Transverse colon (tissue), 4 donors: Measurements from ENCODE around the gene CFAP65.

Experiments
- EP300 ChIP-seq: sonication (generic); formaldehyde crosslinking; IDR thresholded peaks from one replicate; pipeline ENCODE4 v1.6.1; 2017; ENCODE audit warnings: antibody characterized with exemption, low read depth
- POLR2A ChIP-seq: fragments of 450-650 bp; IDR thresholded peaks from one replicate; pipeline ENCODE4 v1.6.1; 2016; ENCODE audit warnings: antibody characterized with exemption, mild to moderate bottlenecking, moderate library complexity
- POLR2AphosphoS5 ChIP-seq, 3 donors: sonication (generic); formaldehyde crosslinking; IDR thresholded peaks; one replicate each; pipeline ENCODE4 v1.6.1; 2016; ENCODE audit warnings: antibody characterized with exemption in 3 of 3
- TF ChIP-seq, protein P1 (sequence below), 5 experiments: fragments of 200-600 bp in 3 of 5; fragments of 450-650 bp in 2 of 5; sonication (generic) in 3 of 5; IDR thresholded peaks; 1 replicate in 2 of 5; 2 replicates in 3 of 5; pipeline ENCODE4 v1.5.1; 2016 to 2017; ENCODE audit warnings: antibody characterized with exemption in 5 of 5, inconsistent platforms in 3 of 5, mild to moderate bottlenecking in 2 of 5, moderate library complexity in 1 of 5

DNA sequence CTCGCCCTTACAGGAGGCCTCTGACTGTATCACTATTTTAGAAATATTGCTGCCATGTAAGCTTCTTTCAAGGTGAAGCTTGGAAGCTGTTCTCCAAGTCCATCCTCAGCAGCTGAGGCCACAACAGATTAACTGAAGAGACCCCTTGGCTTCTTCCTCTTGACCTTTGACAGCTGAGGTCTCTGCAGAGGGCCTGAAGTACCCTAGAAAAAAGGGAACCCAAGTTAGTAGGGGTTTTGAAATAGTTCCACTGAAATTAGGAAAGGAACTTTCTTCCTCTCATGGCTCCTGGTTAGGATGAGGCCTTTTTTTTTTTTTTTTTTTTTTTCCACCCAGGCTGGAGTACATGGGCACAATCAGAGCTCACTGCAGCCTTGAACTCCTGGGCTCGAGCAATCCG is 34.9 kb upstream of the CFAP65 start:
- TF ChIP-seq POLR2AphosphoS5 (IDR thresholded peaks at IDR 0.05), result no peak
- TF ChIP-seq, protein P1, sequence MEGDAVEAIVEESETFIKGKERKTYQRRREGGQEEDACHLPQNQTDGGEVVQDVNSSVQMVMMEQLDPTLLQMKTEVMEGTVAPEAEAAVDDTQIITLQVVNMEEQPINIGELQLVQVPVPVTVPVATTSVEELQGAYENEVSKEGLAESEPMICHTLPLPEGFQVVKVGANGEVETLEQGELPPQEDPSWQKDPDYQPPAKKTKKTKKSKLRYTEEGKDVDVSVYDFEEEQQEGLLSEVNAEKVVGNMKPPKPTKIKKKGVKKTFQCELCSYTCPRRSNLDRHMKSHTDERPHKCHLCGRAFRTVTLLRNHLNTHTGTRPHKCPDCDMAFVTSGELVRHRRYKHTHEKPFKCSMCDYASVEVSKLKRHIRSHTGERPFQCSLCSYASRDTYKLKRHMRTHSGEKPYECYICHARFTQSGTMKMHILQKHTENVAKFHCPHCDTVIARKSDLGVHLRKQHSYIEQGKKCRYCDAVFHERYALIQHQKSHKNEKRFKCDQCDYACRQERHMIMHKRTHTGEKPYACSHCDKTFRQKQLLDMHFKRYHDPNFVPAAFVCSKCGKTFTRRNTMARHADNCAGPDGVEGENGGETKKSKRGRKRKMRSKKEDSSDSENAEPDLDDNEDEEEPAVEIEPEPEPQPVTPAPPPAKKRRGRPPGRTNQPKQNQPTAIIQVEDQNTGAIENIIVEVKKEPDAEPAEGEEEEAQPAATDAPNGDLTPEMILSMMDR (IDR thresholded peaks at IDR 0.05), result no peak
- TF ChIP-seq POLR2A, result no peak
- no peak for TF ChIP-seq EP300
